ENCODE results near the gene RUBCNL. TPM values are rescaled to one million over a fixed set of nuclear protein-coding genes. Genes with fewer than 3 reads are reported as not detected.
A peak's percentile ranks its signal among the peaks of the same experiment; 100 is the strongest.

The RUBCNL gene
- total RNA-seq, 4 donors from 2014 or later, result 0.48 to 0.85 (median 0.76) TPM; not detected in 1

GRCh38 chr13:46355088-46355468, 32.0 kb downstream of the RUBCNL start:
- Histone ChIP-seq H3K36me3 (no peaks in the 10 kb centered on the region), H3K9me3 (no peaks in the 10 kb centered on the region), H3K4me1 (no peaks in the 10 kb centered on the region), H3K27ac (no peak overlapping the region), H3K27me3 (no peaks in the 10 kb centered on the region), H3K4me3 (no peak overlapping the region)
- intact Hi-C loops (cut with DNase I), result no loop called here
- WGBS, 2 donors, result 28 to 48% methylated on average over 5 of the region's 5 CpGs
- no peak for DNase-seq
- no peak for TF ChIP-seq POLR2A (IDR thresholded peaks at IDR 0.05)
- TF ChIP-seq, protein P1, sequence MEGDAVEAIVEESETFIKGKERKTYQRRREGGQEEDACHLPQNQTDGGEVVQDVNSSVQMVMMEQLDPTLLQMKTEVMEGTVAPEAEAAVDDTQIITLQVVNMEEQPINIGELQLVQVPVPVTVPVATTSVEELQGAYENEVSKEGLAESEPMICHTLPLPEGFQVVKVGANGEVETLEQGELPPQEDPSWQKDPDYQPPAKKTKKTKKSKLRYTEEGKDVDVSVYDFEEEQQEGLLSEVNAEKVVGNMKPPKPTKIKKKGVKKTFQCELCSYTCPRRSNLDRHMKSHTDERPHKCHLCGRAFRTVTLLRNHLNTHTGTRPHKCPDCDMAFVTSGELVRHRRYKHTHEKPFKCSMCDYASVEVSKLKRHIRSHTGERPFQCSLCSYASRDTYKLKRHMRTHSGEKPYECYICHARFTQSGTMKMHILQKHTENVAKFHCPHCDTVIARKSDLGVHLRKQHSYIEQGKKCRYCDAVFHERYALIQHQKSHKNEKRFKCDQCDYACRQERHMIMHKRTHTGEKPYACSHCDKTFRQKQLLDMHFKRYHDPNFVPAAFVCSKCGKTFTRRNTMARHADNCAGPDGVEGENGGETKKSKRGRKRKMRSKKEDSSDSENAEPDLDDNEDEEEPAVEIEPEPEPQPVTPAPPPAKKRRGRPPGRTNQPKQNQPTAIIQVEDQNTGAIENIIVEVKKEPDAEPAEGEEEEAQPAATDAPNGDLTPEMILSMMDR (IDR thresholded peaks at IDR 0.05), result no peak

DNA sequence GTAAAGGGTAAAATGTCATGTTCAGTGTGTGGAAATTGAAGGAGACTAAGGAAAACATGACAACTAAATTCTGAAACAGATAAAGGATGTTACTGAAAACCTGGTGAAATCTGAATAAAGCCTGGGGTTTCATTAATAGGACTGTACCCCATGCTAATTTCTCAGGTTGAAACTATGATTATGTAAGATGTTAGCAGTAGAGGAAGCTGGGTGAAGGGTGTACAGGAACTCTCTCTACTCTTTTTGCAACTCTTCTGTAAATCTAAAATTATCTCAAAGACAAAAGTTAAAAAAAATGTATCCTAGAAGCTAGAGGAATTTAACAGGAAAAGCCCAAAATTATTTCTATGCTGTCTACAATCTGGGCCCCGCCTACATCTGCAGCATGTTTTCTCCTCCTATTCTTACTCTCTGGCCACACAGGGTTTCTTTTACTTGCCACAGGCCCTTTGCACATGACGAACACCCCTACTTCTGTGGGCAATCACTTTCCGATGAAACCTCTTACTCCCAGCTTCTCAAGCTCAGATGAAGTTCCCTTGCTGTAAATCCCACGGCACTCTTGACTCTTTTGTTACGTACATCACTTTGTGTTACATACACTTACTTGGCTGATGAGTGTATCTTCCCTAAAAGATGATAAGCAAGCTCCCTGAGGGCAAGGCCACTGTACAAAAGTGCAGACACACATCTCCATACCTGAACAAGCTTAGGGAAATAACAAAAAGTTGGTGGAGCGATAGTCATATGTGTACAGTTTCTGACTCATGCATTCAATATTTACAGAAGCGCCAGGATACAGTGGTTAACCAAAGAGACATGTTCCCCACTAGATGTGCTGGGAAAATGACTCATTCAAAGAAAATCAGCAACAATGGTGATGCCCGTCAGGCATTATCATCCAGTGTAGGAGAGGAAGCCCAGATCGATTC, 32.6 kb downstream of the RUBCNL start:
- H3K4me3 ChIP-seq, result no peak overlapping the region
- no peaks in the 10 kb centered on the region for H3K4me1 ChIP-seq
- TF ChIP-seq, protein P1 (IDR thresholded peaks at IDR 0.05), result no peak
- TF ChIP-seq POLR2A (IDR thresholded peaks at IDR 0.05), result no peak
- H3K27me3 ChIP-seq, result no peaks in the 10 kb centered on the region
- no peak for DNase-seq
- intact Hi-C loops (cut with DNase I), result no loop called here
- no peaks in the 10 kb centered on the region for H3K36me3 ChIP-seq
- WGBS, 2 donors, result 46 to 66% methylated on average over 9 of the region's 9 CpGs
- H3K27ac ChIP-seq, result no peak overlapping the region
- no peaks in the 10 kb centered on the region for H3K9me3 ChIP-seq

DNA sequence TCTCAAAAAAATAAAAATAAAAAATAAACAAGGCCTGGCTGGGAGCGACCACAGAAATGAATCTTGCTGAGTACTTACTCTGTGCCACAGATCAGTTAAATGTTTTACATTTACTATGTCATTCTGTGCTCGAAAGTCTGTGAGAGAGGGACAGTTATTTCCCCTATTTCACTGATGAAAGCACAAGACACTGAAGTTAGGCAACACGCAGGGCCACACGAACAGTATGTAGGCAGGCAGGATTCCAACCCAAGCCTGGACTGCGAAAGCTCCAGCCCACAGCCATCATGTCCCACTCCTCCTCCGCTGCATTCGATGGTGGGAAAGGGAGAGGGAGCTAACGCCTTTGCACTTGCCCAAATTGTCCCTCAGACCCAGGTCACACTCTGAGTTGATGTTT, 34.2 kb downstream of the RUBCNL start:
- WGBS, 2 donors, result 78 to 81% methylated on average over 6 to 8 of the region's 8 CpGs
- H3K27me3 ChIP-seq, result no peaks in the 10 kb centered on the region
- peak overlapping the region in 1 of 4 donors; percentile 10 for H3K27ac ChIP-seq
- no peaks in the 10 kb centered on the region for H3K9me3 ChIP-seq
- no peak overlapping the region for H3K4me3 ChIP-seq
- TF ChIP-seq, protein P1 (IDR thresholded peaks at IDR 0.05), result no peak
- no peak for TF ChIP-seq POLR2A (IDR thresholded peaks at IDR 0.05)
- no peak for DNase-seq
- H3K36me3 ChIP-seq, result no peaks in the 10 kb centered on the region
- H3K4me1 ChIP-seq, result no peaks in the 10 kb centered on the region
- intact Hi-C loops (cut with DNase I), result no loop called here

DNA sequence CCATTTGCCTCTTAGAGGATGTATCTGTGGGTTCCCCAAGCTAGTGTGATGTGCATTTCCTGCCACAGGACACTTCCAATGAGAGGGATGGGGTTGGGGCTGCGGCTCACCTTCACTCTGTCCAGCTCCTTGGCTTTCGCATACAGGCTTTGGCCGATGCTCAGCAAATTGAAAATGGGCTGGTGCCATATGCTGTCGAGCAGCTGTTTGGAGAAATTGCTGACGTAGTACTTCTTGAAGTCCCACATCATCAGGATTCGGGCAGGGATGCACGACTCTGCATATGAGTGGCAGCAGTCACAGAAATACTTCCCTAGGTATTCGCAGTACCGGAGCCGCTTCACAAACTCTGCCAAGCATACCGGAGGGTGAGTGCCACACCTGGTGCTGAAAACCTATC, 37.0 kb downstream of the RUBCNL start:
- no peak overlapping the region for H3K27ac ChIP-seq
- no peaks in the 10 kb centered on the region for H3K9me3 ChIP-seq
- no peaks in the 10 kb centered on the region for H3K4me1 ChIP-seq
- DNase-seq, result no peak
- H3K36me3 ChIP-seq, result no peaks in the 10 kb centered on the region
- H3K4me3 ChIP-seq, result no peak overlapping the region
- no peaks in the 10 kb centered on the region for H3K27me3 ChIP-seq
- TF ChIP-seq POLR2A (IDR thresholded peaks at IDR 0.05), result no peak
- TF ChIP-seq, protein P1 (IDR thresholded peaks at IDR 0.05), result no peak
- WGBS, 2 donors, result 87 to 92% methylated on average over 6 to 11 of the region's 11 CpGs
- intact Hi-C loops (cut with DNase I), result no loop called here

DNA sequence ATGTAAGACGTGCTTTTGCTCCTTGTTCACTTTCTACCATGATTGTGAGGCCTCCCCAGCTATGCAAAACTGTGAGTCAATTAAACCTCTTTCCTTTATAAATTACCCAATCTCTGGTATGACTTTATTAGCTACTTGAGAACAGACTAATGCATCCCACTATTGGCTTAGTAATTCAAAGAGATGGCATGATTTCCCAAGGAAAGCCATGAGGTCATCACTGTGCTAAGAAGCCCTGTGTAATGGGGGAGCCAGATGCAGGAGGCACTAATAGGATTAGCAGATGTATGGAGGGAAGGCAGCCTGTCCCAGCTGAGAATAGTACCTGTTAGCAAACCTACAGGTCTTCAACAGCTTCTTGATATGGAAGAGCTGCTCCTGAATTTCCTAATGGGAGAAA, 38.1 kb downstream of the RUBCNL start:
- H3K27me3 ChIP-seq, result no peaks in the 10 kb centered on the region
- WGBS, 2 donors, result 63 to 76% methylated on average over 1 of the region's 1 CpG
- TF ChIP-seq POLR2A (IDR thresholded peaks at IDR 0.05), result no peak
- TF ChIP-seq, protein P1 (IDR thresholded peaks at IDR 0.05), result no peak
- intact Hi-C loops (cut with DNase I), result no loop called here
- no peak for DNase-seq
- no peaks in the 10 kb centered on the region for H3K4me1 ChIP-seq
- H3K9me3 ChIP-seq, result no peaks in the 10 kb centered on the region
- H3K36me3 ChIP-seq, result no peaks in the 10 kb centered on the region
- no peak overlapping the region for H3K27ac ChIP-seq
- no peak overlapping the region for H3K4me3 ChIP-seq
